Gastrocnemius medialis (tissue), 4 donors: Measurements from ENCODE around the gene GLRA1.

Source experiments
- POLR2A ChIP-seq, 2 donors: fragments of 450-650 bp; IDR thresholded peaks; one replicate each; pipeline ENCODE4 v1.6.1; 2017; ENCODE audit warnings: antibody characterized with exemption in 2 of 2, mild to moderate bottlenecking in 2 of 2, moderate library complexity in 2 of 2
- TF ChIP-seq, protein P1 (sequence below), 5 experiments: fragments of 450-650 bp in 3 of 5; fragments of 200-600 bp in 2 of 5; sonication (generic) in 2 of 5; IDR thresholded peaks in 4 of 5; conservative IDR thresholded peaks in 1 of 5; 1 replicate in 4 of 5; 2 replicates in 1 of 5; pipeline ENCODE4 v1.5.1; 2016 to 2019; ENCODE audit warnings: antibody characterized with exemption in 5 of 5, mild to moderate bottlenecking in 3 of 5, moderate library complexity in 3 of 5

- TF ChIP-seq, protein P1, sequence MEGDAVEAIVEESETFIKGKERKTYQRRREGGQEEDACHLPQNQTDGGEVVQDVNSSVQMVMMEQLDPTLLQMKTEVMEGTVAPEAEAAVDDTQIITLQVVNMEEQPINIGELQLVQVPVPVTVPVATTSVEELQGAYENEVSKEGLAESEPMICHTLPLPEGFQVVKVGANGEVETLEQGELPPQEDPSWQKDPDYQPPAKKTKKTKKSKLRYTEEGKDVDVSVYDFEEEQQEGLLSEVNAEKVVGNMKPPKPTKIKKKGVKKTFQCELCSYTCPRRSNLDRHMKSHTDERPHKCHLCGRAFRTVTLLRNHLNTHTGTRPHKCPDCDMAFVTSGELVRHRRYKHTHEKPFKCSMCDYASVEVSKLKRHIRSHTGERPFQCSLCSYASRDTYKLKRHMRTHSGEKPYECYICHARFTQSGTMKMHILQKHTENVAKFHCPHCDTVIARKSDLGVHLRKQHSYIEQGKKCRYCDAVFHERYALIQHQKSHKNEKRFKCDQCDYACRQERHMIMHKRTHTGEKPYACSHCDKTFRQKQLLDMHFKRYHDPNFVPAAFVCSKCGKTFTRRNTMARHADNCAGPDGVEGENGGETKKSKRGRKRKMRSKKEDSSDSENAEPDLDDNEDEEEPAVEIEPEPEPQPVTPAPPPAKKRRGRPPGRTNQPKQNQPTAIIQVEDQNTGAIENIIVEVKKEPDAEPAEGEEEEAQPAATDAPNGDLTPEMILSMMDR (IDR thresholded peaks at IDR 0.05 in 4 of 5, conservative IDR thresholded peaks at IDR 0.05 in 1 of 5) = no peak
- TF ChIP-seq POLR2A (IDR thresholded peaks at IDR 0.05) = no peak
Observed at GRCh38 chr5:151855701-151856100, 69.0 kb downstream of the GLRA1 start.
